T-helper 2 cell treated with Interferon-gamma antibody and Interleukin-4, amounts not matched to agents 5 μg/mL and 100 μg/mL, for 36 hours (primary cell): ENCODE results near the gene POC1B.
A peak's percentile ranks its signal among the peaks of the same experiment; 100 is the strongest.

Experiments used
- DNase-seq: peaks from one replicate; pipeline ENCODE4 v3.0.0; 2021; ENCODE audit warnings: low spot score
- H3K27ac Mint-ChIP-seq: one replicate; pipeline ENCODE4 v1.8.0; 2021; ENCODE audit warnings: mild to moderate bottlenecking, mixed read lengths
- H3K27me3 Mint-ChIP-seq: one replicate; pipeline ENCODE4 v1.8.0; 2021; ENCODE audit warnings: low read depth, mixed read lengths
- H3K36me3 Mint-ChIP-seq: one replicate; pipeline ENCODE4 v1.8.0; 2021; ENCODE audit warnings: low read depth, mixed read lengths
- H3K4me1 Mint-ChIP-seq: one replicate; pipeline ENCODE4 v1.8.0; 2021; ENCODE audit warnings: low read depth, mixed read lengths
- H3K4me3 Mint-ChIP-seq: one replicate; pipeline ENCODE4 v1.8.0; 2022; ENCODE audit warnings: mild to moderate bottlenecking, moderate library complexity, mixed read lengths
- H3K9me3 Mint-ChIP-seq: one replicate; pipeline ENCODE4 v1.8.0; 2021; ENCODE audit warnings: mixed read lengths

Gene POC1B

GRCh38 chr12:89547101-89547500 lies 21.3 kb upstream of the POC1B start:
- Mint-ChIP-seq H3K36me3 (no peaks in the 10 kb centered on the region), H3K4me3 (no peak overlapping the region), H3K27ac (no peak overlapping the region), H3K9me3 (no peaks in the 10 kb centered on the region), H3K27me3 (peaks cover 1% of the 10 kb centered on the region), H3K4me1 (peaks cover 8% of the 10 kb centered on the region)
- no peak for DNase-seq

DNA sequence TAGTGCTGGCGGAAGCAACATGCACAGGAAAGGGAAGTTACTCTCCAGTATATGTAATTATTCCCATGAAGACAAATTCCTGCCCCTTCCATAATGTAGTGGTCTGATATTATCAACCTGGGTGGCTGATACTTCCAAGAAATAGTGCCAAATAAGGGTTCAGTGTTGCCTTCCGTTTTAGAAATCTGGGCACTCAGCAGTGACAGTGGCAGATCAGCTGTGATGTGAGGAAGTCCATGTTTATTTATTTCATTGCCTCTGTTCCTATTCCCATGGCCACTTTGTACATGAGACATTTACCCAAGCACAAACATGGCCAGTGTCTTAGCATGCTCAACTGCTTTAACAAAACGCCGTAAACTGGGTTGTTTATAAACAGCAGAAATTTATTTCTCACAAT lies 20.3 kb upstream of the POC1B start:
- Mint-ChIP-seq H3K36me3 (no peaks in the 10 kb centered on the region), H3K4me1 (peaks cover 9% of the 10 kb centered on the region), H3K27ac (no peak overlapping the region), H3K9me3 (no peaks in the 10 kb centered on the region), H3K27me3 (peaks cover 1% of the 10 kb centered on the region), H3K4me3 (no peak overlapping the region)
- no peak for DNase-seq

DNA sequence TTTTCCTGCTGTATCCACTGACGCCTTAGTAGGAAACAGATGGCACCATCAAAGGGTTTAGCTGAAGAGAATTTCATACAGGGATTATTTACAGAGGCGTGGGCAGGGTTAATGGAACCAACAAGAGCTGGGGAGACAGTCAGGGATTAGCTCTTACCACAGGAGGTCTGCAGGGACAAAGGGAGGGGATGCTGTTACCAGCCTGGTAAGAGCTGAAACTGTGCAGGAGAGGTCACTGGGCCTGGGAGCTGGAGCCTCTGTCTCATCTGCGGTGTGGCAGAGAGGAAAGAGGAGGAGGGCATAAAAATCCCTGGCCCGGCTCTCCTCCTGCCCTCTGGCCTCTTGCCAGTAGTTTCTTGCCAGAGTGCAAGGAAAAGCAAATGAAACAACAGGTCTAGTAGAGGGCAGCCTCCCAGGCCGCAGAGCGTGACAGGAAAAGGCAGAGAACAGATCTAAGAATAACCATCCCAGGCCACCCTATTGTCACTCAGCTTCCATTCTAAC lies 18.9 kb upstream of the POC1B start:
- peaks cover 2% of the 10 kb centered on the region for H3K36me3 Mint-ChIP-seq
- H3K9me3 Mint-ChIP-seq, result no peaks in the 10 kb centered on the region
- peaks cover 1% of the 10 kb centered on the region for H3K27me3 Mint-ChIP-seq
- H3K4me3 Mint-ChIP-seq, result no peak overlapping the region
- peaks cover 9% of the 10 kb centered on the region for H3K4me1 Mint-ChIP-seq
- H3K27ac Mint-ChIP-seq, result no peak overlapping the region
- DNase-seq, result no peak

- Mint-ChIP-seq H3K27me3 (peaks cover 1% of the 10 kb centered on the region), H3K36me3 (peaks cover 2% of the 10 kb centered on the region), H3K27ac (no peak overlapping the region), H3K4me1 (peaks cover 11% of the 10 kb centered on the region), H3K9me3 (no peaks in the 10 kb centered on the region), H3K4me3 (no peak overlapping the region)
- no peak for DNase-seq
Measured at GRCh38 chr12:89544022-89544421, 18.2 kb upstream of the POC1B start.

- Mint-ChIP-seq H3K36me3 (peaks cover 2% of the 10 kb centered on the region), H3K9me3 (no peaks in the 10 kb centered on the region), H3K27ac (no peak overlapping the region), H3K27me3 (peaks cover 1% of the 10 kb centered on the region), H3K4me1 (peaks cover 11% of the 10 kb centered on the region), H3K4me3 (no peak overlapping the region)
- peak; percentile 49 for DNase-seq
Measured at GRCh38 chr12:89542912-89543592, 17.2 kb upstream of the POC1B start.

DNA sequence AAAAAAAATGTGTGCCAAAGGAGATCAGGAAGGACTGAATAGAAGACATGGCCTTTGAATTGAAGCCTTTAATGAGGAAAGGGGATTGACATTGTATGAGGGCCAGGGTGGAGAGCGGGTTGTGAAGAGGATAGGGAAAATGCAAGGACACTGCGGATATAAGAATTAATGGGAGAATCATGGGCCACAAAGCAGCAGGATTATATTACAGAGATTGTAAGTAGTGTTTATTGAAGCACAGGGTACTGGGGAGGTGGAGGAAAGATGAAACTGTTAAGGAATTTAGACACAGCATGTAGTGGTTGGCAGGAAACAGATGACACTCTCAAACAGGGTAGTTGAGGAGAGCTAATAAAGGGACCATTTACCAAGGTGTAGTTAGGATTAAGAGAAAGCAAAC lies 16.4 kb upstream of the POC1B start:
- Mint-ChIP-seq H3K9me3 (no peaks in the 10 kb centered on the region), H3K27me3 (no peaks in the 10 kb centered on the region), H3K36me3 (peaks cover 2% of the 10 kb centered on the region), H3K4me1 (peaks cover 11% of the 10 kb centered on the region), H3K4me3 (no peak overlapping the region), H3K27ac (no peak overlapping the region)
- DNase-seq, result no peak

DNA sequence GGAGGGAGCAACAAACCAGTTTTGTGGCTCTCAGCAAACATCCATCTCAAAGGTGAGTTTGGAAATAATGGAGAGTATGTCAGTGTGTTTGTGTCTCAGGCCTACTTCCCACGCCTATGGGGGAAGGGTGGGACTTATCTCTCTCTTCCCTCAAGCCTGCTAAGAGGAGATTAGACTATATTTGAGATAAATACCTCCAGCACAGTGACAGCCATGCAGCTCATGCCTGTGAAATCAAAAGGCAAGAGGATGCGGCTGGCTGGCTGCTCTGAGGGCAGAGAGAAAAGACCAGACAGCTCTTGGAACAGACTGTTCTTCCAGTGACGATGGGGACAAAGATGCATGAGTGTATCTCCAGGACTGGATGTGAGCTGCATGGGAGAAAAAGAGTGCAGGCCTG lies 14.7 kb upstream of the POC1B start:
- Mint-ChIP-seq H3K4me1 (peaks cover 11% of the 10 kb centered on the region), H3K27ac (no peak overlapping the region)

GRCh38 chr12:89539426-89540223 lies 13.8 kb upstream of the POC1B start:
- H3K9me3 Mint-ChIP-seq, result no peaks in the 10 kb centered on the region
- no peak overlapping the region for H3K4me3 Mint-ChIP-seq
- DNase-seq, result no peak
- peaks cover 11% of the 10 kb centered on the region for H3K4me1 Mint-ChIP-seq
- no peaks in the 10 kb centered on the region for H3K27me3 Mint-ChIP-seq
- H3K27ac Mint-ChIP-seq, result no peak overlapping the region
- H3K36me3 Mint-ChIP-seq, result peaks cover 2% of the 10 kb centered on the region

More for the DNA sequence above, 14.7 kb upstream of the POC1B start:
- no peak for DNase-seq
- Mint-ChIP-seq H3K36me3 (peaks cover 2% of the 10 kb centered on the region), H3K9me3 (no peaks in the 10 kb centered on the region), H3K27me3 (no peaks in the 10 kb centered on the region), H3K4me3 (no peak overlapping the region)

- Mint-ChIP-seq H3K27ac (no peak overlapping the region), H3K4me3 (no peak overlapping the region), H3K4me1 (peaks cover 11% of the 10 kb centered on the region), H3K27me3 (no peaks in the 10 kb centered on the region), H3K36me3 (peaks cover 2% of the 10 kb centered on the region), H3K9me3 (no peaks in the 10 kb centered on the region)
- no peak for DNase-seq
Measured at GRCh38 chr12:89538897-89539296, 13.1 kb upstream of the POC1B start.

GRCh38 chr12:89537389-89537788 lies 11.5 kb upstream of the POC1B start:
- Mint-ChIP-seq H3K4me1 (peaks cover 8% of the 10 kb centered on the region), H3K27me3 (no peaks in the 10 kb centered on the region), H3K9me3 (no peaks in the 10 kb centered on the region), H3K27ac (no peak overlapping the region), H3K4me3 (no peak overlapping the region), H3K36me3 (peaks cover 2% of the 10 kb centered on the region)
- DNase-seq, result no peak

DNA sequence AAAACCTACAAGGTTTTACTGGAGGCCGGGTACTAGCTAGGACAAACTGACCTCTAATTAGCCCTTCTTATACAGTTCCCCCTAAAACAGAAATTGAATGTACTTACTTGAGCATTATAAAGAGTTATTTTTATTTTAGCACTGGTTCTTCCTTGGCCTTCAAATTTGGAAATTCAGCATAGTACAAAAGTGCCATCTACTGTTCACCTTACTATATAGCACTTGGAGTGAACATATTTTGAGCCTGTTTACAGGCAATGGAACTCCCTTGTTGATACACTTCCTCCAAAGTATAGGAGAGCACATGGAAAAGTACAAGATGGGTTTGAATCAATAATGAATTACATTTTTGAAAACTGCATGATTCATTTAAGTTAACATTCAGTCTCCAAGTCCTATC lies 3.9 kb upstream of the POC1B start:
- Mint-ChIP-seq H3K4me3 (no peak overlapping the region), H3K9me3 (no peaks in the 10 kb centered on the region), H3K36me3 (peaks cover 7% of the 10 kb centered on the region), H3K4me1 (peaks cover 31% of the 10 kb centered on the region), H3K27ac (no peak overlapping the region), H3K27me3 (no peaks in the 10 kb centered on the region)
- no peak for DNase-seq

- Mint-ChIP-seq H3K4me3 (no peak overlapping the region), H3K4me1 (peaks cover 36% of the 10 kb centered on the region), H3K27ac (peak overlapping the region; percentile 51), H3K36me3 (peaks cover 20% of the 10 kb centered on the region), H3K9me3 (no peaks in the 10 kb centered on the region), H3K27me3 (no peaks in the 10 kb centered on the region)
- DNase-seq, result no peak
Measured at GRCh38 chr12:89528434-89528833, 2.6 kb upstream of the POC1B start.

- no peaks in the 10 kb centered on the region for H3K27me3 Mint-ChIP-seq
- H3K9me3 Mint-ChIP-seq, result no peaks in the 10 kb centered on the region
- peak; percentile 44 for DNase-seq
- H3K27ac Mint-ChIP-seq, result peak overlapping the region; percentile 96
- H3K4me3 Mint-ChIP-seq, result peak overlapping the region; percentile 95
- H3K36me3 Mint-ChIP-seq, result peaks cover 45% of the 10 kb centered on the region
- peaks cover 54% of the 10 kb centered on the region for H3K4me1 Mint-ChIP-seq
Measured at GRCh38 chr12:89525305-89525823, 483 bp downstream of the POC1B start.
